DOHH2 (cell line): ENCODE results near the gene RNF130.
"Not testable (repeated sequence)": the region's sequence is repeated elsewhere in the genome, so short reads cannot be mapped to it uniquely, and the experiment has no call there.

ENCODE experiments used
- EZH2phosphoT487 ChIP-seq: fragments of 200-600 bp; sonication (generic); IDR thresholded peaks from 2 replicates; pipeline ENCODE4 v1.6.1; 2017; ENCODE audit warnings: borderline replicate concordance, mild to moderate bottlenecking, antibody characterized with exemption, low read length, moderate library complexity, mixed read lengths
- TF ChIP-seq, protein P1 (sequence below): fragments of 200-600 bp; sonication (generic); IDR thresholded peaks from one replicate; pipeline ENCODE4 v1.5.1; 2014; ENCODE audit warnings: antibody characterized with exemption, mild to moderate bottlenecking, low read depth, low read length; ENCODE audit not compliant: poor library complexity, severe bottlenecking

DNA sequence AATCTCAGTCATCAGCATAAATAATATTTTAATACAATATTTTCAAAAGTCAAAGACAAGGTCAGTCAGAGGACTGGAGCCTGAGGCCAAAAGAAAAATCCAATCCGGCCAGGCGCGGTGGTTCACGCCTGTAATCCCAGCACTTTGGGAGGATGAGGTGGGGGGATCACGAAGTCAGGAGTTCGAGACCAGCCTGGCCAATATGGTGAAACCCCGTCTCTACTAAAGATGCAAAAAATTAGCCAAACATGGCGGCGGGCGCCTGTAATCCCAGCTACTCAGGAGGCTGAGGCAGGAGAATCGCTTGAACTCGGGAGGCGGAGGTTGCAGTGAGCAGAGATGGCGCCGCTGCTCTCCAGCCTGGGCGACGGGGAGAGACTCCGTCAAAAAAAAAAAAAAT is 18.1 kb upstream of the RNF130 start:
- TF ChIP-seq, protein P1, sequence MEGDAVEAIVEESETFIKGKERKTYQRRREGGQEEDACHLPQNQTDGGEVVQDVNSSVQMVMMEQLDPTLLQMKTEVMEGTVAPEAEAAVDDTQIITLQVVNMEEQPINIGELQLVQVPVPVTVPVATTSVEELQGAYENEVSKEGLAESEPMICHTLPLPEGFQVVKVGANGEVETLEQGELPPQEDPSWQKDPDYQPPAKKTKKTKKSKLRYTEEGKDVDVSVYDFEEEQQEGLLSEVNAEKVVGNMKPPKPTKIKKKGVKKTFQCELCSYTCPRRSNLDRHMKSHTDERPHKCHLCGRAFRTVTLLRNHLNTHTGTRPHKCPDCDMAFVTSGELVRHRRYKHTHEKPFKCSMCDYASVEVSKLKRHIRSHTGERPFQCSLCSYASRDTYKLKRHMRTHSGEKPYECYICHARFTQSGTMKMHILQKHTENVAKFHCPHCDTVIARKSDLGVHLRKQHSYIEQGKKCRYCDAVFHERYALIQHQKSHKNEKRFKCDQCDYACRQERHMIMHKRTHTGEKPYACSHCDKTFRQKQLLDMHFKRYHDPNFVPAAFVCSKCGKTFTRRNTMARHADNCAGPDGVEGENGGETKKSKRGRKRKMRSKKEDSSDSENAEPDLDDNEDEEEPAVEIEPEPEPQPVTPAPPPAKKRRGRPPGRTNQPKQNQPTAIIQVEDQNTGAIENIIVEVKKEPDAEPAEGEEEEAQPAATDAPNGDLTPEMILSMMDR: not testable (repeated sequence)
- not testable (repeated sequence) for TF ChIP-seq EZH2phosphoT487
